NCI-H748 (cell line): Measurements from ENCODE around the gene SPEF1.
A peak's percentile ranks its signal among the peaks of the same experiment; 100 is the strongest.
"Not testable (repeated sequence)": the region's sequence is repeated elsewhere in the genome, so short reads cannot be mapped to it uniquely, and the experiment has no call there.

Experiments
- DNase-seq: peaks from one replicate; lab custom pipeline; 2025; ENCODE audit not compliant: unreplicated experiment; lab: John Stamatoyannopoulos, UW

The SPEF1 gene

DNA sequence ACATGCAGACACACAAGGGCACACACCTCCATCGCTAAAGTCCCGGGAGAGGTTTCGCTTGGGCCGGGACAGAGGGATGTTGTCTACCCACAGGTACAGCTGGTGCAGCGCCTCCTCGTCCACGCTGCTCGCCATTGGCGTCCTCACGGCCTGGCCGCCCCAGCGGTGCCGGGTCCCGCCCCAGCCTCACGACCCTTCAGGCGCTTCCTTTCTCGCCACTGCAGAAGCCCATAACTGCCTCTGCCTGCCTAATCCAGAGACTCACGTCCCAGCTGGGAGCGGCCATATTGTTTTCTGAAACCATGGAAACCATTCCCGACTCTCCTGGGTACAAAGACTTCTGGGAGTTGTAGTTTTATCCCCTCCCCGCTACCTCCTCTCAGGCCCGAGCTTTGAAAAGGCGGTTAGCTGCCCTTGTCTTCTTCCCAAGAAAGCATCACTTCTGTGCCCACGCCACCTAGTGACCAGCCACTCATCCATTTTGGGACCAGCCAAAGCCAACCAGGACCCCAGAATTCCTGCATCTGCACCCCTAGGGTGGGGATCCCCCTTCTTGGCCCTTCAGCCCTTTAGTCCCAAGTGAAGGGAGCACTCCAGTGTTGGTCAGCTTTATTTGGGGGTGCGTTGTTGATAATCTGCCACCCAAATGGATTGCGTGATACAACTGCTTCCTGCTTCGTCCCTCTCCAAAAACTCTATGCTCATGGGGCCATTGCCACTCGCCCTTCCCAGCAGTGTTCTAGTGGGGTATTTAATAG is at the start of gene SPEF1:
Gene SPEF1 (minus strand): TSS at position 296 of the 758 bp plus-strand sequence. CDS start 161 bp downstream, at position 135.
- peak; percentile 99 for DNase-seq

- not testable (repeated sequence) for DNase-seq
Measured at GRCh38 chr20:3829891-3830290, 48.6 kb upstream of the SPEF1 start.

- no peak for DNase-seq
Measured at GRCh38 chr20:3828798-3829197, 47.5 kb upstream of the SPEF1 start.

- DNase-seq, result no peak
Measured at GRCh38 chr20:3826420-3826819, 45.2 kb upstream of the SPEF1 start.

GRCh38 chr20:3825526-3825925 is 44.3 kb upstream of the SPEF1 start:
- DNase-seq, result no peak

DNA sequence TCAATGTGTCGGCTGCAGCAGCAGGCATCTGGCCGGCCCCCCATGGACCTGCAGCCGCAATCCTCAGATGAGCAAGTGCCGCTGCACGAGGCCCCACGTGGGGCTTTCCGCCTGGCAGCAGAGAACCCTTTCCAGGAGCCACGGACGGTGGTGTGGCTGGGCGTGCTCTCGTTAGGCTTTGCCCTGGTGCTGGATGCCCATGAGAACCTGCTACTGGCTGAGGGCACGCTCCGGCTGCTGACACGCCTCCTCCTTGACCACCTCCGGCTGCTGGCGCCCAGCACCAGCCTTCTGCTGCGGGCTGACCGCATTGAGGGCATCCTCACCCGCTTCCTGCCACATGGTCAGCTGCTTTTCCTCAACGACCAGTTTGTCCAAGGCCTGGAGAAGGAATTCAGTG is 42.6 kb upstream of the SPEF1 start:
- no peak for DNase-seq

GRCh38 chr20:3821996-3822395 is 40.7 kb upstream of the SPEF1 start:
- no peak for DNase-seq

- DNase-seq, result no peak
Measured at GRCh38 chr20:3820901-3821727, 39.9 kb upstream of the SPEF1 start.

DNA sequence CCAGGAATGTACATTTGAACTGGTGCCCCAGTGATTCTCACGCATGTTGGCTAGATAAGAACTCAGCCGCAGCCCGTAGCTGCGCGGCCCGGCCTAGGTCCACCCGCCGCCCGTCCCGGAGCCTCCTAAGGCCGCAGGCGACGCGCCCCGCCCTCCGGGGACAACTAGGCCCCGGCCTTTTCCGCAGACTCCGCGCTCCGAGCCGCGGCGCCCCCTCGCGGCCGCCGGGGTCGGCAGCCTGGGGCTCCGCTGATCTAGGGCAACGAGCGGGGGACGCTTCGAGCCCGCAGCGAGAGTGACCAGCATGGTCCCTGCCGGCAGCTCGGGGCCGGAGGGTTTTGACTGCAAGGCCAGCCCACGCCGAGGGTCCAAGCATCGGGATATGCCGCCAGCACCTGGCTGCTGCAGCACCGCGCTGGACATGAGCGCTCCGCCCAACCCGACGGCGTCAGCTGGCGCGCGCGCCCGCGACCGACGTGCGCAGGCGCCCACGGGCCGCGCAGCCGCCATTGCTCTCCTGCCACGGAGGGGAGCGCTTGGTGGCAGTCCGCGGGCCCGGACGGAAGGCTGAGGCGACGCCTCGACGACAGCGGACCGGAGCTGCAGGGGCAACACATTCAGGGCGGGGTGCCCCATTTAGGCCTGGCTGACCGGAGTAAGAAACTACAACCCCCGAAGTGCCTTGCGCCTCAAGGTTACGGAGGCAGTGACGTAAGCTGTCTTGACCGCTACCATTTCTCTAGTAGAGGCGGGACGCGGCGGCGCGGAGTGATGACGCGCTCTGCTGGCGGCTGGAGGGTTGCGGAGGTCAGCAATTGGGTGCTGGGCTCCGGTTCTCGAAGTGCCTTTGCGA is 39.0 kb upstream of the SPEF1 start, which contains the start of gene AP5S1:
Gene AP5S1 (plus strand): TSS at position 500 of the 853 bp plus-strand sequence. CDS start 1,571 bp downstream, outside the sequence.
- DNase-seq, result peak; percentile 99

GRCh38 chr20:3819411-3820047 is 38.3 kb upstream of the SPEF1 start:
- no peak for DNase-seq

GRCh38 chr20:3818155-3819151 is 37.2 kb upstream of the SPEF1 start:
- DNase-seq, result peak; percentile 86

DNA sequence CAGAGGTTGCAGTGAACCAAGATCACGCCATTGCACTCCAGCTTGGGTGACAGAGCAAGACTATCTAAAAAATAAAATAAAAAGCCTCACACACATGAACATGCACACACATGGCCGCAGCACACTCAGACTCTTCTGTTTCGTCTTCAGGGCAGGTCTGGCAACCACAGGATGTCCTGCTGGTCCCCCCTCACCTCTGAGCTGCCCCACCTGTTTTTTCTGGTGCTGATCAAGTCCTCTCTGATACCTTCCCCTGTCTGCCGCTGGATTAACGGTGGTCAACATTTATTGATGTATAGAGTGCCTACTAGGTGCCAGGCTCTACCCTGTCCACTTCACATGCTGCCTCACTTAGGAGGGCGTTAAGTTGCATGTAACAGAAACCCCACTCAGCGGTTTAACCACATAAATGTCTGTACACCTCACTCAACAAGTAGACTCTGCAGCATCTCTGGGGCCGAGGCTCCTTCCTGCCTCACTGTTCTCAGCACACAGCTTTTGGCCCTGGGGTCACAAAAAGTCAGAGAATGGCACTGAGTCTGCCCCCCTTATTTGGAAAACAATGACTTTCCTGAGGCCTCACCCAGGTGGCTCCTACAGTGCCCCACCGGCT is 34.6 kb upstream of the SPEF1 start:
- no peak for DNase-seq

DNA sequence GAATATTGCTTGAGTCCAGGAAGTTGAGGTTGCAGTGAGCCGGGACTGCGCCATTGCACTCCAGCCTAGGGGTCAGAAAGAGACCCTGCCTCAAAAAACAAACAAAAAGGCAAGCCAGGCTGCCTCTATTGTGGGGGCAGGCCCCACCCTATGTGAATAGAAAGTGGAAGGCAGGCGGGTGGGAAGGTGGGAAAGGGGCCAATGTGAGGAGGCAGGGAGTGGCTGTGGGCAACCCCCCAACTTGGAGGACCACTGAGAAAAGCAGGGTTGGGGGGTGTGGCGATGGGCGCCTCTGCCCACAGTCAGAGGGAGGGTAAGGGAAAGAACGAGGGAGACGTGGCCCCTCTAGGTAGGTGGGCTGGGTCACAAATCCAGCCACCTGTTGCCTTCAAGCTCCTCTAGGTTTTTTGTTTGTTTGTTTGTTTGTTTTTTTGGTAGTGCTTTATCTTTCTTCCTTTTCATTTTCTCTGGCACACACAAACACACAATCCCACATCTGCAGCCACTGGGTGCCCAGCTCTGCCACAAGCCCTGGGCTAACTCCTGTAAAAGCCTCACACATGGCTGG is 33.8 kb upstream of the SPEF1 start:
- DNase-seq, result no peak

DNA sequence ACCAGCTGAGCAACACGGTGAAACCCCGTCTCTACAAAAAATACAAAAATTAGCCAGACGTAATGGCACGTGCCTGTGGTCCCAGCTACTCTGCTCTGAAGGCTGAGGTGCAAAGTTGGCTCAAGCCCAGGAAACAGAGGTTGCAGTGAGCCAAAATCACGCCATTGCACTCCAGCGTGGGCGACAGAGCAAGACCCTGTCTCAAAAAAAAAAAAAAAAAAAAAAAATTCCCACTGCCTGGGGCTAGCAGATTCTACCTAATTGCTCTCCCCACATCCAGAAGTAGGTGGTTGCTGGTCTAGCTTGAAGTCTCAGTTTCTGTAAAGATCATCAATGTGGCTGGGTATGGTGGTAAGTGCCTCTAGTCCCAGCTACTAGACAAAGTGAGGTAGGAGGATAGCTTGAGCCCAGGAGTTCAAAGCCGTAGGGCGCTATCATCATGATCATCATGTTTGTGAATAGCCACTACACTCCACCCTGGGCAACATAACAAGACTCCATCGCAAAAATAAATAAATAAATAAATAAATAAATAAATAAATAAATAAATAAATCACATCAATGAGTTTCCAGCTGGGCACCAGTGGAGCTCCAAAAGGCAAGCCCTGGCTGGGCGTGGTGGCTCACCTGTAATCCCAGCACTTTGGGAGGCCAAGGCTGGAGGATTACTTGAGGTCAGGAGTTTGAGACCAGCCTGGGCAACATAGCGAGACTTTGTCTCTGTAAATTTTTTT is 32.8 kb upstream of the SPEF1 start:
- no peak for DNase-seq

DNA sequence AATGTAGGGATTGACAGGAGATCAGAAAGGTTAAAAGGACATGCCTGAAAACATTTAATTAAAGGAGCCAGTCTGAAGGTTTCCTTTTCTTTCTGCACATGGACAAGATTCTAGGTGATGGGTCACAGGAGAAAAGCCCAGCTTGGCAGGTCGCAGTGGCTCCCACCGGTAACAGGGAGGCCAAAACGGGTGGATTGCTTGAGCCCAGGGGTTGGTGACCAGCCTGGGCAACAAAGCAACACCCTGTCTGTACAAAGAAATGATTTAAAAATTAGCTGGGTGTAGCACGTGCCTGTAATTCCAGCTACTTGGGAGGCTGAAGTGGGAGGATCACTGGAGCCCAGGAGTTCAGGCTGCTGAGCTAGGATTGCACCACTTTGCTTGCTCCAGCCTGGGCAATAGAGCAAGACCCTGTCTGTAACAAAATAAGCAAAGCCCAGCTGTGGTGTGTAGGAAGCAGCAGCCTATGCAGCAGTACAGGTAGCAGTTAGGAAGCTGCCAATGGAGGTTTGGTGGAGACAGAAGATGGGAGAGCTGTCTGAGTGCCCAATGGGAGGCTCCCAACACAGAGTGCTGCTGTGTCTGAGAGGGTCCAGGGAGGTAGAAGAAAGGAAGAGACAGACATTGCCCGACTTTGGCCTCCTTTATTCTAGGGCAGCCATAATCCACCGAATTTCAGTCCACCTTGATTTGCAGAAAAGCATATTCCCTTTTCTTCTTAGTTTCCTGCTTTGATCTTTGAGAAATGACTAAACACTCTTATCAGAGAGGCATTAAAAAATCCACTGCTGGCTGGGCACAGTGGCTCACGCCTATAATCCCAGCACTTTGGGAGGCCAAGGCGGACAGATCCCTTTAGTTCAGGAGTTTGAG is 32.0 kb upstream of the SPEF1 start:
- no peak for DNase-seq

- no peak for DNase-seq
Measured at GRCh38 chr20:3812259-3812681, 31.0 kb upstream of the SPEF1 start.
